ENCODE data around the gene STARD3.

GRCh38 chr17:39626171-39627046 lies 10.5 kb upstream of the STARD3 start, which contains the start of gene PPP1R1B:
- no peak for TF ChIP-seq CTCF (IDR thresholded peaks at IDR 0.05; ENCODE audit: extremely low read depth in 1 of 2, insufficient read depth in 1 of 2, low read depth in 1 of 2, low read length in 2 of 2)
- TF ChIP-seq MAX (IDR thresholded peaks at IDR 0.05; ENCODE audit: insufficient read depth, insufficient read length): no peak
- TF ChIP-seq POLR2A (IDR thresholded peaks at IDR 0.05; ENCODE audit: low read depth, low read length): no peak

Measured in endothelial cell of umbilical vein (primary cell).